A673 (cell line): ENCODE measurements around the gene DOCK10. TPM values are rescaled to one million over a fixed set of nuclear protein-coding genes. Genes with fewer than 3 reads are reported as not detected.

Experiments
- BruUV-seq: library from RNA; stranded (reverse); fragments of 400-500 nt; replicated peaks from 2 replicates; lab custom pipeline; 2021; lab: Mats Ljungman, UMichigan
- CTCF ChIA-PET: fragments of 300-600 bp; sonication (Branson Sonifier 250); formaldehyde crosslinking; loops from one replicate; lab custom pipeline; 2022; ENCODE audit warnings: antibody characterized with exemption; lab: Charles Lee
- POLR2A ChIA-PET: fragments of 300-600 bp; sonication (Branson Sonifier 250); formaldehyde crosslinking; loops from one replicate; lab custom pipeline; 2022; ENCODE audit warnings: antibody characterized with exemption; ENCODE audit not compliant: low non-redundant PET; lab: Charles Lee
- DNase-seq: peaks from one replicate; pipeline ENCODE4 v3.0.0-alpha.2; 2015; ENCODE audit warnings: low spot score
- H3K27ac ChIP-seq: fragments of 200-600 bp; sonication (generic); 2 replicates; pipeline ENCODE4 v1.5.1; 2016; ENCODE audit warnings: mixed run types, low read depth, mild to moderate bottlenecking, mixed read lengths, antibody characterized with exemption, low read length; ENCODE audit not compliant: poor library complexity, severe bottlenecking
- H3K27me3 ChIP-seq: fragments of 200-600 bp; sonication (generic); replicated peaks from 2 replicates; pipeline ENCODE4 v1.6.1; 2017; ENCODE audit warnings: mixed run types, low read depth, mild to moderate bottlenecking, mixed read lengths, antibody characterized with exemption, low read length; ENCODE audit not compliant: insufficient read depth, poor library complexity
- H3K36me3 ChIP-seq: fragments of 200-600 bp; sonication (generic); 2 replicates; pipeline ENCODE4 v1.6.1; 2016; ENCODE audit warnings: mixed run types, mild to moderate bottlenecking, mixed read lengths, antibody characterized with exemption, low read length; ENCODE audit not compliant: insufficient read depth, poor library complexity, severe bottlenecking
- H3K4me1 ChIP-seq: fragments of 200-600 bp; sonication (generic); 2 replicates; pipeline ENCODE4 v1.6.1; 2017; ENCODE audit warnings: mixed run types, mild to moderate bottlenecking, mixed read lengths, antibody characterized with exemption, low read length; ENCODE audit not compliant: insufficient read depth, poor library complexity, severe bottlenecking
- H3K4me3 ChIP-seq: fragments of 200-600 bp; sonication (generic); 2 replicates; pipeline ENCODE4 v1.5.1; 2016; ENCODE audit warnings: low read depth, mixed run types, mild to moderate bottlenecking, mixed read lengths, low read length; ENCODE audit not compliant: poor library complexity, severe bottlenecking
- H3K9me3 ChIP-seq: fragments of 200-600 bp; sonication (generic); 2 replicates; pipeline ENCODE4 v1.6.1; 2016; ENCODE audit warnings: mixed run types, low read depth, mild to moderate bottlenecking, mixed read lengths, antibody characterized with exemption, low read length; ENCODE audit not compliant: poor library complexity, severe bottlenecking
- CTCF ChIP-seq: fragments of 300-800, 200-600 bp; sonication (generic); conservative IDR thresholded peaks from 2 replicates; pipeline ENCODE4 v1.5.1; 2017; ENCODE audit warnings: low read depth, mild to moderate bottlenecking, antibody characterized with exemption, low read length, moderate library complexity, mixed read lengths
- EZH2 ChIP-seq: fragments of 200-600 bp; sonication (generic); IDR thresholded peaks from 2 replicates; pipeline ENCODE4 v1.6.1; 2017; ENCODE audit warnings: borderline replicate concordance, low read depth, mild to moderate bottlenecking, mixed read lengths, antibody characterized with exemption, low read length; ENCODE audit not compliant: poor library complexity, severe bottlenecking
- intact Hi-C: fragments of 100-400 bp; cut with micrococcal nuclease; formaldehyde crosslinking; loops from one replicate; pipeline ENCODE4 v1.10.0; 2022; ENCODE audit not compliant: unreplicated experiment
- total RNA-seq: library from RNA; stranded (reverse); gene quantifications from 2 replicates; pipeline ENCODE4 v1.2.3, GENCODE V29; 2021

Gene DOCK10
- total RNA-seq, 1 experiment from 2014 or later = 5.1 TPM

GRCh38 chr2:224909885-224910573, 132.2 kb downstream of the DOCK10 start:
- DNase-seq = no peak
- no peaks in the 10 kb centered on the region for H3K9me3 ChIP-seq
- TF ChIP-seq CTCF = no peak
- TF ChIP-seq EZH2 = no peak
- intact Hi-C loops = no loop called here
- H3K4me1 ChIP-seq = no peaks in the 10 kb centered on the region
- H3K27me3 ChIP-seq = no peaks in the 10 kb centered on the region
- ChIA-PET CTCF (no interaction called here), POLR2A (no interaction called here)
- no peaks in the 10 kb centered on the region for H3K36me3 ChIP-seq
- no peak overlapping the region for H3K27ac ChIP-seq
- no TSS peak for BruUV-seq
- H3K4me3 ChIP-seq = no peak overlapping the region

GRCh38 chr2:224908818-224909217, 133.4 kb downstream of the DOCK10 start:
- CTCF ChIA-PET = no interaction called here
- TF ChIP-seq EZH2 (no peak), CTCF (no peak)
- H3K9me3 ChIP-seq = no peaks in the 10 kb centered on the region
- intact Hi-C loops = no loop called here
- H3K27ac ChIP-seq = no peak overlapping the region
- POLR2A ChIA-PET = no interaction called here
- no peaks in the 10 kb centered on the region for H3K36me3 ChIP-seq
- no peaks in the 10 kb centered on the region for H3K27me3 ChIP-seq
- no peak overlapping the region for H3K4me3 ChIP-seq
- H3K4me1 ChIP-seq = no peaks in the 10 kb centered on the region
- BruUV-seq = no TSS peak
- no peak for DNase-seq

- BruUV-seq = no TSS peak
- CTCF ChIA-PET = no interaction called here
- no peak for DNase-seq
- Histone ChIP-seq H3K27me3 (no peaks in the 10 kb centered on the region), H3K4me3 (no peak overlapping the region), H3K4me1 (no peaks in the 10 kb centered on the region), H3K36me3 (no peaks in the 10 kb centered on the region), H3K27ac (no peak overlapping the region), H3K9me3 (no peaks in the 10 kb centered on the region)
- intact Hi-C loops = no loop called here
- POLR2A ChIA-PET = no interaction called here
- TF ChIP-seq CTCF = no peak
- TF ChIP-seq EZH2 = no peak
Measured at GRCh38 chr2:224904381-224904780, 137.9 kb downstream of the DOCK10 start.
